ENCODE data around the gene WDR72. TPM values are rescaled to one million over a fixed set of nuclear protein-coding genes. Genes with fewer than 3 reads are reported as not detected.

Gene WDR72
- total RNA-seq, 4 donors from 2014 or later: 1.7 TPM; not detected in 3

DNA sequence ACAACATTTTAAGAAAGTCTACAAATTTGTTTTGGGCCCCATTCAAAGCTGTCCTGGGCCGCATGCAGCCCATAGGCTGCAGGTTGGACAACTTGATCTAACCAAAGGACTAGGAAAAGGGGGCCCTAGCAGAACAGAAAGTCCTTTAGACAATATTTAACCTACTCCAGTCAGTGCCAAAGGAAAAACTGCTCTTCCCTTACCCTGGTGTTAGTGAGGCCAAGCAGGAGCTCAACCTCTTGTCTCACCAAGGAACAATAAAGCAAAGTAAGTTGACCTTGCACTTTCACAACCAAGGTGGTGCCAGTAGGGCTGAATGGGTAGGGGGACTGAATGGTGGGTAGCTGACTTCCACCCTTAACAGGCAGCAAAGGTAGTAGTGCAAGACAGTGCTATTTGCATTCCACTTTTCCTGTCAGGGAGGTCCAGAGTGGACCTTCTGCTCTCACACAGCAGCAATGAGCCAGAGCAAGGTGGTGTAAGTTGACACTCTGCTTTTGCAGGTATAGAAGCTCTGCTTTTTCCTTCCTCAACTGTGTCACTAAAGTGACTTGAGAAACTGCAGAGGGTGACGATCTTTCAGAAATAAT is 124.9 kb downstream of the WDR72 start:
- Histone ChIP-seq H3K4me3 (no peak overlapping the region), H3K27me3 (no peaks in the 10 kb centered on the region), H3K9me3 (peaks cover 0 to 9% (median 0%) of the 10 kb centered on the region in 3 donors), H3K4me1 (no peaks in the 10 kb centered on the region), H3K36me3 (no peaks in the 10 kb centered on the region), H3K27ac (no peak overlapping the region)
- TF ChIP-seq POLR2A (IDR thresholded peaks at IDR 0.05) (no peak), EP300 (IDR thresholded peaks at IDR 0.05) (no peak), POLR2AphosphoS5 (IDR thresholded peaks at IDR 0.05) (no peak)
- TF ChIP-seq, protein P1, sequence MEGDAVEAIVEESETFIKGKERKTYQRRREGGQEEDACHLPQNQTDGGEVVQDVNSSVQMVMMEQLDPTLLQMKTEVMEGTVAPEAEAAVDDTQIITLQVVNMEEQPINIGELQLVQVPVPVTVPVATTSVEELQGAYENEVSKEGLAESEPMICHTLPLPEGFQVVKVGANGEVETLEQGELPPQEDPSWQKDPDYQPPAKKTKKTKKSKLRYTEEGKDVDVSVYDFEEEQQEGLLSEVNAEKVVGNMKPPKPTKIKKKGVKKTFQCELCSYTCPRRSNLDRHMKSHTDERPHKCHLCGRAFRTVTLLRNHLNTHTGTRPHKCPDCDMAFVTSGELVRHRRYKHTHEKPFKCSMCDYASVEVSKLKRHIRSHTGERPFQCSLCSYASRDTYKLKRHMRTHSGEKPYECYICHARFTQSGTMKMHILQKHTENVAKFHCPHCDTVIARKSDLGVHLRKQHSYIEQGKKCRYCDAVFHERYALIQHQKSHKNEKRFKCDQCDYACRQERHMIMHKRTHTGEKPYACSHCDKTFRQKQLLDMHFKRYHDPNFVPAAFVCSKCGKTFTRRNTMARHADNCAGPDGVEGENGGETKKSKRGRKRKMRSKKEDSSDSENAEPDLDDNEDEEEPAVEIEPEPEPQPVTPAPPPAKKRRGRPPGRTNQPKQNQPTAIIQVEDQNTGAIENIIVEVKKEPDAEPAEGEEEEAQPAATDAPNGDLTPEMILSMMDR (IDR thresholded peaks at IDR 0.05): no peak
- WGBS, 2 donors (ENCODE audit: low coverage in 1 of 2): 86 to 95% methylated on average over 1 to 2 of the region's 2 CpGs
- ATAC-seq: no peak

DNA sequence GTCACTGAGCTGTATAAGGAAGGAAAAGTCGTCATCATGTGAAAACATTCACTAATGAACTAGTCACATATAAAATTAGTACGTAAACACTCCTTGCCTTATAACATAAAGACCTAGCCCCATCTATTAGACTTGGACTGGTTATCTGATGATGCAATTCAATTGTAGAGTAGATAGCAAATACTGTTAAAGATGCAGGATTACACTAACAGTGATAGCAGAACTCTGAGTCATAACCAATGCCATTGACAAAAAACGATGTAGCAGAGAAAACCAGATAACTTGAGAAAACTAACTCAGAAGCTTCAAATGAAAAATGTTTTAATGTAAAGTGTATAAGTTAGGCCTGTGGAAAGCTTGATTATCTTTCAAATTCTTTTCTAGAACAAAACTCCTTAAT is 132.2 kb downstream of the WDR72 start:
- Histone ChIP-seq H3K27ac (no peak overlapping the region), H3K4me1 (no peaks in the 10 kb centered on the region), H3K36me3 (no peaks in the 10 kb centered on the region), H3K4me3 (no peak overlapping the region), H3K9me3 (peaks cover 0 to 5% (median 0%) of the 10 kb centered on the region in 3 donors), H3K27me3 (no peaks in the 10 kb centered on the region)
- TF ChIP-seq EP300 (IDR thresholded peaks at IDR 0.05) (no peak), POLR2AphosphoS5 (IDR thresholded peaks at IDR 0.05) (no peak), POLR2A (IDR thresholded peaks at IDR 0.05) (no peak)
- TF ChIP-seq, protein P1 (IDR thresholded peaks at IDR 0.05): no peak
- WGBS, 2 donors (ENCODE audit: low coverage in 1 of 2): 54 to 69% methylated on average over 3 of the region's 3 CpGs
- ATAC-seq: no peak

DNA sequence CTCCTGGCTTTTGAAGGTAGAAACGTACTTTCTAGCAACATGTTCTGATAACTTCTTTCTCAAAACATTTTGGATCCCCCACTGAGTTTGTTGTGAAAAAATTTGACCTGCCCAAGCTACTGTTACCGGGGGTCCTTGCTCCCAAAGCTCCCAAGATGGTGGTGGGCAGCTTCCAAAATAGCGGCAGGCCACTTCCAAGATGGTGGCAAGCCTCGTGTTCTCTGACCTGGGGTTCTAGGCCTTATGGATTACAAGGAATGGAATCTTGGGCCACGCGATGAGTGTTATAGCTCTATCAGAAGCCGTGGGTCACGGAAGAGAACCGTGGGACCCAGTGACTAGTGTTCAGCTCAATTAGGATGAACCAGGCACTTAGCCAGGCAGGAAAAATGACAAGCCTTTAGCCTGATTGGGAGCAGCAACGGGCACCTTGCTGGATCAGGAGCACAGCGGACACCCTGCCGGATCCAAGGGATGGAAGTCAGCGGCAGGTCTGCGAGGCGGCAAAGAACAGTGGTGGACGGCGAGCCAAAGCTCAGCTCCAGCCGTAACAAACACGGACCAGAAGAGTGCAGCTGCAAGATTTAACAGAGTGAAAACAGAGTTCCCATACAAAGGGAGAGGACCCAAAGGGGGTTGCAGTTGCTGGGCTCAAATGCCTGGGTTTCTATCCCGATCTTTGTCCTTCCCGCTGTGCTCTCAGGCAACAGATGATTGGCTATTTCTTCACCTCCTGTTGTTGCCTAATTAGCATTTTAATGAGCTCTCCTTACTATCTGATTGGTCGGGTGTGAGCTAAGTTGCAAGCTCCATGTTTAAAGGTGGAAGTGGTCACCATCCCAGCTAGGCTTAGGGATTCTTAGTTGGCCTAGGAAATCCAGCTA is 133.3 kb downstream of the WDR72 start:
- no peak for ATAC-seq
- no peak overlapping the region for H3K27ac ChIP-seq
- no peak overlapping the region for H3K4me3 ChIP-seq
- H3K27me3 ChIP-seq: no peaks in the 10 kb centered on the region
- H3K4me1 ChIP-seq: no peaks in the 10 kb centered on the region
- no peaks in the 10 kb centered on the region for H3K9me3 ChIP-seq
- no peaks in the 10 kb centered on the region for H3K36me3 ChIP-seq
- TF ChIP-seq EP300 (IDR thresholded peaks at IDR 0.05): no peak
- TF ChIP-seq POLR2A (IDR thresholded peaks at IDR 0.05): no peak
- TF ChIP-seq, protein P1 (IDR thresholded peaks at IDR 0.05): no peak
- WGBS, 2 donors (ENCODE audit: low coverage in 1 of 2): 82 to 89% methylated on average over 4 to 17 of the region's 22 CpGs

DNA sequence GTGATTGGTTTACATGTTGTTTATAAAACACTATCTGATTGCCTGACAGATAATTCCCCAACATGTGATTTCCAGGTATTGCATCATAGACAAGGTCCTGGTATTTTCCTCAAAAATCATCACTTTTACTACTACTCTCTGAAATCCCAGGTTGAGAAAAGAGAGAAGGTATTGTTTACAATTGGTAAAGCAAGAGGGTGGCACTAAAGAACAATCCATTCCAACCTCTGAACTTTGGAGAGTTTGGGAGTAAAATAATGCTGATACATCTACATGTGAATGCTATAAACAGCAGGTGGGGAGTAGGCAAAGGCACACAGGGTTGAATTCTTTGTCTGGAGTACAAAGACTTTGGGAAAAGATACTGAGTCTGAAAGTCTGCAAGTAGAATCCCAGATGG is 134.2 kb downstream of the WDR72 start:
- H3K9me3 ChIP-seq: no peaks in the 10 kb centered on the region
- ATAC-seq: no peak
- H3K27me3 ChIP-seq: no peaks in the 10 kb centered on the region
- H3K4me3 ChIP-seq: no peak overlapping the region
- H3K4me1 ChIP-seq: no peaks in the 10 kb centered on the region
- H3K36me3 ChIP-seq: no peaks in the 10 kb centered on the region
- no peak overlapping the region for H3K27ac ChIP-seq
- TF ChIP-seq, protein P1 (IDR thresholded peaks at IDR 0.05): no peak
- TF ChIP-seq POLR2AphosphoS5 (IDR thresholded peaks at IDR 0.05): no peak
- no peak for TF ChIP-seq EP300 (IDR thresholded peaks at IDR 0.05)
- no peak for TF ChIP-seq POLR2A (IDR thresholded peaks at IDR 0.05)

DNA sequence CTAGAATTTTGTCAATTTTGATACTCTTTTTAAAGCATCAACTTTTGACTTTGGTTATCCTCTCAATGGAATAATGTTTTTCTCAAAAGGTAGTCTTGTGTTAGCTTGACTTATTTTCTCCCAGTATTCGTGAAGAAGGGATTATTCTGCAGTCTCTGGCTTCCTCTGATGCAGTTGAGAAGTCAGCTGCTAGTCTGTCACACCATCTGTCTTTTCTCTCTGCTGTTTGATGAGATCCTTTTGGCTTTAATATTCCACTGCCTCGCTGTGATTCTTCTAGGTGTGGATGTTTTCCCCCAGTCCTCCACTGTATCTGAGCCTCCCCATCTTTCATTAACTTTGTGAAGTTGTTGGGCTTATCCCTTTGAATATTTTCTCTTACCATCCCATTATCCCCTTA is 141.0 kb downstream of the WDR72 start:
- no peak overlapping the region for H3K27ac ChIP-seq
- no peak for ATAC-seq
- H3K4me1 ChIP-seq: no peaks in the 10 kb centered on the region
- WGBS, 2 donors (ENCODE audit: low coverage in 1 of 2): 4 to 9% methylated on average over 2 of the region's 2 CpGs
- no peaks in the 10 kb centered on the region for H3K27me3 ChIP-seq
- no peaks in the 10 kb centered on the region for H3K9me3 ChIP-seq
- TF ChIP-seq EP300 (IDR thresholded peaks at IDR 0.05) (no peak), POLR2A (IDR thresholded peaks at IDR 0.05) (no peak), POLR2AphosphoS5 (IDR thresholded peaks at IDR 0.05) (no peak)
- TF ChIP-seq, protein P1 (IDR thresholded peaks at IDR 0.05): no peak
- no peak overlapping the region for H3K4me3 ChIP-seq
- no peaks in the 10 kb centered on the region for H3K36me3 ChIP-seq

Data from gastroesophageal sphincter (tissue), 4 donors.